ENCODE data around the gene COX20.

COX20 gene

DNA sequence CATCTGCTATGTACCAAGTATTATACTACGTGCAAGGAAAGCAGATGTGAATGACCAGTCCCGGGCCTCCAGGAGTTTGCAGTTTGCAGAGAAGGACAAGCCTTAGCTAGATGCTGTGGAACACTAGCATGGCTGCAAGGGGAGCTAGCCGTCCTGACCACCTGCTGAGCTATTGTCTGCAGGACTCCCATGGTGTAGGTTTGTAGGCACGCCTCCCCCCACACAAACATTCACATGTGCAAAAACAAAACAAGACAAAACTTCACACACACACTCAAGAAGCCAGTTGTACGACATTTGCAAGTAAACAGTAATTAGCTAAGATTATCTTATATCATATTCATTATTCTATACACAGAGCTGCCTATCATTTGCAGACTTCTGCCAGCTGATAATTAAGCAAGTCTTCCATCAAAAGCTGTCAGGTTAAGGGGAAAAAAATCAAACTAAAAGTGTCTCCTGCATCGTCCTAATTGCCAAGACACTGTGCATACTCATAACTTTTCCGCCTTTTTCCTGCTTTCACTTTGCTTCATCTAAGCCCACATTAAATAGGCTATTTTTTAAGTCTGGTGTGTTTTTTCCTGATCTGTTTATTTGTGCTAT is 39.6 kb downstream of the COX20 start:
- DNase-seq (ENCODE audit: low spot score), result no peak

- DNase-seq (ENCODE audit: low spot score), result no peak
These were observed 40.9 kb downstream of the COX20 start for GRCh38 chr1:244876228-244876910.

GRCh38 chr1:244878681-244879080 is 43.2 kb downstream of the COX20 start:
- DNase-seq (ENCODE audit: low spot score), result no peak

- no peak for DNase-seq (ENCODE audit: low spot score)
These were observed 46.3 kb downstream of the COX20 start for GRCh38 chr1:244881552-244882280.

DNA sequence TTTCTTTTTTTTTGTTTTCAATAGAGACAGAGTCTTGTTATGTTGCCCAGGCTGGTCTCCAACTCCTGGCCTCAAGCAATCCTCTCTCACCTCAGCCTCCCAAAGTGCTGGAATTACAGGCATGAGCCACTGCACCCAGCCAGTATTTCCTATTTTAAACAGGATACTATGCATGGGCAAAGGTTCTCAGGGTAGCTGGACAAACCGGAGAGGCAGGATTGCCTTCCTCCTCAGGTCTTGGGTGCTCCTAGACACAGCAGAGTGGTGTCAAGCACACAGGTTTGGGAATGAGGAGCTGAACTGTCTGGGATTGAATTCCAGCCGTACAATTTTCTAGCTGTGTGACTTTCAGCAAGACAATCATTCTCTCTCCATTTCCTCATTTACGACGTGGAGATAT is 51.8 kb downstream of the COX20 start:
- DNase-seq (ENCODE audit: low spot score), result no peak

GRCh38 chr1:244893836-244894235 is 58.4 kb downstream of the COX20 start:
- no peak for DNase-seq (ENCODE audit: low spot score)

All from pons (tissue), 1 donor.